Effector memory CD8-positive, alpha-beta T cell (primary cell): Measurements from ENCODE around the gene DNASE1L2.

ENCODE experiments used
- ATAC-seq: fragments of 150-1000 bp; cut with Tn5 transposase; replicated peaks from 2 replicates; pipeline ENCODE4 v1.10.0; 2021; ENCODE audit warnings: mild to moderate bottlenecking, moderate library complexity
- DNase-seq, 3 experiments: peaks; one replicate each; pipeline ENCODE4 v3.0.0; 2021
- H3K27ac Mint-ChIP-seq, 2 donors: one replicate each; pipeline ENCODE4 v1.8.0; 2022; ENCODE audit warnings: mild to moderate bottlenecking in 2 of 2, mixed read lengths in 2 of 2, moderate library complexity in 2 of 2
- H3K27me3 Mint-ChIP-seq, 2 donors: one replicate each; pipeline ENCODE4 v1.8.0; 2022; ENCODE audit warnings: mixed read lengths in 2 of 2
- H3K36me3 Mint-ChIP-seq: one replicate; pipeline ENCODE4 v1.8.0; 2022; ENCODE audit warnings: mild to moderate bottlenecking, moderate library complexity, mixed read lengths; ENCODE audit not compliant: insufficient read depth
- H3K4me1 Mint-ChIP-seq, 2 donors: one replicate each; pipeline ENCODE4 v1.8.0; 2022; ENCODE audit warnings: low read depth in 2 of 2, mixed read lengths in 2 of 2
- H3K4me3 Mint-ChIP-seq, 2 donors: one replicate each; pipeline ENCODE4 v1.8.0; 2022; ENCODE audit warnings: mild to moderate bottlenecking in 2 of 2, mixed read lengths in 2 of 2, moderate library complexity in 2 of 2
- H3K9me3 Mint-ChIP-seq, 2 donors: one replicate each; pipeline ENCODE4 v1.8.0; 2022; ENCODE audit warnings: mixed read lengths in 2 of 2

Gene DNASE1L2

GRCh38 chr16:2206780-2207433 is 29.3 kb upstream of the DNASE1L2 start:
- H3K4me3 Mint-ChIP-seq: peak overlapping the region; percentile 71 to 81
- no peaks in the 10 kb centered on the region for H3K27me3 Mint-ChIP-seq
- DNase-seq: no peak
- H3K9me3 Mint-ChIP-seq: no peaks in the 10 kb centered on the region
- no peak for ATAC-seq
- H3K4me1 Mint-ChIP-seq: peaks cover 21 to 25% of the 10 kb centered on the region in 2 donors
- peaks cover 24% of the 10 kb centered on the region for H3K36me3 Mint-ChIP-seq
- no peak overlapping the region for H3K27ac Mint-ChIP-seq

GRCh38 chr16:2207872-2208271 is 28.4 kb upstream of the DNASE1L2 start:
- peak overlapping the region in 1 of 2 donors; percentile 38 for H3K27ac Mint-ChIP-seq
- H3K36me3 Mint-ChIP-seq: peaks cover 21% of the 10 kb centered on the region
- no peak for DNase-seq
- peaks cover 28 to 30% of the 10 kb centered on the region in 2 donors for H3K4me1 Mint-ChIP-seq
- ATAC-seq: no peak
- H3K9me3 Mint-ChIP-seq: no peaks in the 10 kb centered on the region
- no peaks in the 10 kb centered on the region for H3K27me3 Mint-ChIP-seq
- peak overlapping the region in 1 of 2 donors; percentile 54 for H3K4me3 Mint-ChIP-seq

GRCh38 chr16:2208308-2208707 is 27.9 kb upstream of the DNASE1L2 start:
- Mint-ChIP-seq H3K27me3 (no peaks in the 10 kb centered on the region), H3K9me3 (no peaks in the 10 kb centered on the region), H3K4me1 (peaks cover 33% of the 10 kb centered on the region in 2 donors), H3K36me3 (peaks cover 21% of the 10 kb centered on the region), H3K4me3 (no peak overlapping the region), H3K27ac (no peak overlapping the region)
- ATAC-seq: no peak
- no peak for DNase-seq

GRCh38 chr16:2208772-2209171 is 27.5 kb upstream of the DNASE1L2 start:
- no peak overlapping the region for H3K4me3 Mint-ChIP-seq
- no peaks in the 10 kb centered on the region for H3K9me3 Mint-ChIP-seq
- DNase-seq (no peak), ATAC-seq (no peak)
- H3K36me3 Mint-ChIP-seq: peaks cover 21% of the 10 kb centered on the region
- peaks cover 31 to 37% of the 10 kb centered on the region in 2 donors for H3K4me1 Mint-ChIP-seq
- no peak overlapping the region for H3K27ac Mint-ChIP-seq
- no peaks in the 10 kb centered on the region for H3K27me3 Mint-ChIP-seq

DNA sequence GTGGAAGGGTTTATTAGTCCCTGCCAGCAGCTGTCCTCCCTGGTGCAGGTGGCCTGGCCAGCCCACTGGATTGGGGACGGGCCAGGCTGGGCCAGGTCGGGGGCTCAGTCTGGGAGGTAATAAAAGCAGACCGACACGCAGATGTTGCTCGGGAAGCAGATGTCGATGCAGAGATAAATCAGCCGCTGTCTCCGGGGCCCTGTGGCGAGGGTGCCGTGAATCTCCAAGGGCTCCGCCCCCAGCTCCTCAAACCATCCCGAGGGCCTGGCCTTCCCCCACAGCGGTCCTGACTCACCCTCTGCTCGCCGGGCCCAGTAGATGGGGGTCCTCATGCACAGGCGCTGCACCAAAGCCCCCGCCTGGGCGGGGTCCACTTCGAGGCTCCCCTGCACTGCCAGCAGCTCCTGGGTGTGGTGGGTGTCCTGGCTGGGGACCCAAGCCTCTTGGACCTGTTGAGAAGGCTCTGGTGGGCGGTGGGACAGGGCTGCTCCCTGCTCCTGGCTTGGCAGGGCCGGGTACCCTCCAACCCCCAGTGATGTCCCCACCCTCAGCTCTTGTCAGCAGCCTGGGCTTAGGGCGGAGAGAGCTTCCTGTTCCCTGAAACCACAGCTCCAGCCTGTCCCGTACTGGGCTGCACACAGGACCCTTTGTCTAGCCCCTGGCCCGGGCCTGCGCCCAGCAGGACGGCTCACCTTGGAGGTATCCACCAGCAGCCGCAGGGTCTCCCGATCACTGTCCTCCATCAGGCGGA is 26.8 kb upstream of the DNASE1L2 start:
- ATAC-seq (no peak), DNase-seq (no peak)
- Mint-ChIP-seq H3K27ac (no peak overlapping the region), H3K36me3 (peaks cover 21% of the 10 kb centered on the region), H3K4me3 (no peak overlapping the region), H3K9me3 (no peaks in the 10 kb centered on the region), H3K27me3 (no peaks in the 10 kb centered on the region), H3K4me1 (peaks cover 27 to 34% of the 10 kb centered on the region in 2 donors)

DNA sequence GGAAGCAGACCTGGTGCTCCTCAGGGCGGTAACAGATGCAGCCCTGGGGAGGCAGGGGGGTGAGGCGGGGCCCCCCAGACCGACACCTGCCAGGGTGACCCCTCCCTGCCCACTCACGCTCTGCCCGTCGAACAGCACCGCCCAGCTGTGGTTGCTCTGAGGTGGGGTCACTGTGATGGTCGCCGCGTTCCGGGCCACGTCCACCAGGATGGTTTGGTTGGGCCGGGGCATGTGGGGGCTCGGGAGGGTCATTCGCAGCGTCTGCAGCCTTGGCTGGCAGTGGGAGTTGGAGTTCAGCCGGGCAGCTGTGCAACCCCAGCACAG is 26.3 kb upstream of the DNASE1L2 start:
- no peaks in the 10 kb centered on the region for H3K27me3 Mint-ChIP-seq
- DNase-seq (no peak), ATAC-seq (no peak)
- peaks cover 24 to 30% of the 10 kb centered on the region in 2 donors for H3K4me1 Mint-ChIP-seq
- no peak overlapping the region for H3K27ac Mint-ChIP-seq
- no peaks in the 10 kb centered on the region for H3K9me3 Mint-ChIP-seq
- H3K36me3 Mint-ChIP-seq: peaks cover 25% of the 10 kb centered on the region
- no peak overlapping the region for H3K4me3 Mint-ChIP-seq

- no peak for ATAC-seq
- Mint-ChIP-seq H3K9me3 (no peaks in the 10 kb centered on the region), H3K4me1 (peaks cover 24 to 30% of the 10 kb centered on the region in 2 donors), H3K27ac (no peak within 1 kb of the TSS), H3K4me3 (peak within 1 kb of the TSS in 1 of 2 donors; percentile 34), H3K36me3 (peaks cover 22% of the 10 kb centered on the region), H3K27me3 (no peaks in the 10 kb centered on the region)
- no peak for DNase-seq
These were observed 25.6 kb upstream of the DNASE1L2 start, which contains the start of gene BRICD5 for GRCh38 chr16:2210386-2211365. Gene BRICD5, minus strand, starts transcription at chr16:2210863. Its CDS starts 30 bp downstream, at chr16:2210833.

GRCh38 chr16:2211923-2212347 is 24.3 kb upstream of the DNASE1L2 start:
- Mint-ChIP-seq H3K36me3 (peaks cover 27% of the 10 kb centered on the region), H3K27me3 (no peaks in the 10 kb centered on the region)

GRCh38 chr16:2212362-2213324 is 23.6 kb upstream of the DNASE1L2 start:
- H3K36me3 Mint-ChIP-seq: peaks cover 24% of the 10 kb centered on the region
- H3K27ac Mint-ChIP-seq: peak overlapping the region; percentile 68 to 79

More at GRCh38 chr16:2211923-2212347, 24.3 kb upstream of the DNASE1L2 start:
- peaks cover 22 to 24% of the 10 kb centered on the region in 2 donors for H3K4me1 Mint-ChIP-seq
- DNase-seq (no peak), ATAC-seq (no peak)
- no peak overlapping the region for H3K27ac Mint-ChIP-seq
- H3K4me3 Mint-ChIP-seq: peak overlapping the region; percentile 18 to 34
- H3K9me3 Mint-ChIP-seq: no peaks in the 10 kb centered on the region

GRCh38 chr16:2213817-2214718 is 22.2 kb upstream of the DNASE1L2 start:
- ATAC-seq (no peak), DNase-seq (no peak)
- H3K27ac Mint-ChIP-seq: peak overlapping the region; percentile 68 to 79
- H3K36me3 Mint-ChIP-seq: peaks cover 20% of the 10 kb centered on the region
- H3K27me3 Mint-ChIP-seq: no peaks in the 10 kb centered on the region
- peaks cover 15 to 17% of the 10 kb centered on the region in 2 donors for H3K4me1 Mint-ChIP-seq
- H3K9me3 Mint-ChIP-seq: no peaks in the 10 kb centered on the region
- peak overlapping the region; percentile 62 to 68 for H3K4me3 Mint-ChIP-seq

More at GRCh38 chr16:2212362-2213324, 23.6 kb upstream of the DNASE1L2 start:
- no peak for DNase-seq
- no peak for ATAC-seq
- peaks cover 18 to 20% of the 10 kb centered on the region in 2 donors for H3K4me1 Mint-ChIP-seq
- no peaks in the 10 kb centered on the region for H3K27me3 Mint-ChIP-seq
- H3K4me3 Mint-ChIP-seq: peak overlapping the region; percentile 62 to 68
- H3K9me3 Mint-ChIP-seq: no peaks in the 10 kb centered on the region

DNA sequence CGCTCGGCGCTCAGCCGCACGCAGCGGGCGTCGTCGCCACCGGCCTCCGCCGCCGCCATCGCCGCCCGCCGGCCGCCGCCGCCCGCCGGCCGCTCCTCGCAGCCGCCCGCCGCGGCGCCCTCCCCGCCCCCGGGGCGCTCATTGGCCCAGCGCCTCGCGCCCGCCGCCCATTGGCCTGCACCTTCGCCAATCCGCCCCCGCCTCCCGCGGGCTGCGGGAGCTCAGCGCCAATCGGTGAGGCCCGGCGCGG is 21.6 kb upstream of the DNASE1L2 start, which contains the start of gene PGP:
Gene PGP (minus strand): TSS at position 122 of the 250 bp plus-strand sequence. CDS start 63 bp downstream, at position 59.
- no peaks in the 10 kb centered on the region for H3K27me3 Mint-ChIP-seq
- no peaks in the 10 kb centered on the region for H3K9me3 Mint-ChIP-seq
- peaks cover 15 to 17% of the 10 kb centered on the region in 2 donors for H3K4me1 Mint-ChIP-seq
- DNase-seq: no peak
- peak within 1 kb of the TSS; percentile 80 to 81 for H3K4me3 Mint-ChIP-seq
- peak within 1 kb of the TSS; percentile 77 to 79 for H3K27ac Mint-ChIP-seq
- H3K36me3 Mint-ChIP-seq: peaks cover 18% of the 10 kb centered on the region
- ATAC-seq: peak; percentile 91
